GM12878 (cell line): ENCODE measurements around the gene MRM1. TPM values are rescaled to one million over a fixed set of nuclear protein-coding genes. Genes with fewer than 3 reads are reported as not detected.

Source experiments
- BRCA1 ChIP-seq: IDR thresholded peaks from 2 replicates; pipeline ENCODE4 v1.6.1; 2011; ENCODE audit warnings: low read depth, low read length, improper control_type of control experiment
- DPF2 ChIP-seq: fragments of 450-650 bp; IDR thresholded peaks from 2 replicates; pipeline ENCODE4 v1.6.1; 2017; ENCODE audit warnings: mild to moderate bottlenecking
- EP300 ChIP-seq, 2 experiments: fragments of 150-350 bp in 1 of 2; IDR thresholded peaks; 2 replicates each; pipeline ENCODE4 v1.6.1; 2011 to 2012; ENCODE audit warnings: low read depth in 2 of 2, low read length in 2 of 2, borderline replicate concordance in 1 of 2, improper control_type of control experiment in 1 of 2, inconsistent platforms in 1 of 2; ENCODE audit not compliant: control insufficient read depth in 1 of 2
- ESRRA ChIP-seq: IDR thresholded peaks from 2 replicates; pipeline ENCODE4 v1.6.1; 2012; ENCODE audit warnings: mild to moderate bottlenecking, low read length, improper control_type of control experiment
- HDAC6 ChIP-seq: fragments of 200-600 bp; sonication (generic); IDR thresholded peaks from one replicate; pipeline ENCODE4 v1.8.0; 2017; ENCODE audit warnings: antibody characterized with exemption; ENCODE audit not compliant: unreplicated experiment
- JUNB ChIP-seq: IDR thresholded peaks from 2 replicates; pipeline ENCODE4 v1.6.1; 2016; ENCODE audit warnings: antibody characterized with exemption, mild to moderate bottlenecking
- LARP7 ChIP-seq: fragments of 450-650 bp; IDR thresholded peaks from 2 replicates; pipeline ENCODE4 v1.6.1; 2017; ENCODE audit warnings: mild to moderate bottlenecking
- RAD21 ChIP-seq: IDR thresholded peaks from 2 replicates; pipeline ENCODE4 v1.6.1; 2011; ENCODE audit warnings: mild to moderate bottlenecking, low read depth, low read length, moderate library complexity; ENCODE audit not compliant: insufficient read depth
- RELA ChIP-seq: fragments of 450-650 bp; IDR thresholded peaks from 2 replicates; pipeline ENCODE4 v1.8.0; 2014; ENCODE audit warnings: borderline replicate concordance; ENCODE audit not compliant: partially characterized antibody
- SREBF1 ChIP-seq: IDR thresholded peaks from 2 replicates; pipeline ENCODE4 v1.6.1; 2012; ENCODE audit warnings: mild to moderate bottlenecking, low read length
- SREBF2 ChIP-seq: IDR thresholded peaks from 2 replicates; pipeline ENCODE4 v1.6.1; 2012; ENCODE audit warnings: mild to moderate bottlenecking, low read length
- STAT1 ChIP-seq: fragments of 450-650 bp; conservative IDR thresholded peaks from 2 replicates; pipeline ENCODE4 v1.6.1; 2014; ENCODE audit warnings: antibody characterized with exemption, mild to moderate bottlenecking
- TARDBP ChIP-seq: IDR thresholded peaks from 2 replicates; pipeline ENCODE4 v1.6.1; 2016; ENCODE audit warnings: borderline replicate concordance
- YBX1 ChIP-seq: fragments of 450-650 bp; IDR thresholded peaks from 2 replicates; pipeline ENCODE4 v1.6.1; 2016; ENCODE audit warnings: antibody characterized with exemption
- ZNF207 ChIP-seq: fragments of 450-650 bp; IDR thresholded peaks from 2 replicates; pipeline ENCODE4 v1.6.1; 2014; ENCODE audit warnings: antibody characterized with exemption, mild to moderate bottlenecking, borderline replicate concordance
- ZNF217 ChIP-seq: fragments of 450-650 bp; IDR thresholded peaks from 2 replicates; pipeline ENCODE4 v1.6.1; 2017; ENCODE audit warnings: antibody characterized with exemption, mild to moderate bottlenecking
- ZNF274 ChIP-seq: IDR thresholded peaks from one replicate; pipeline ENCODE4 v1.8.0; 2011; ENCODE audit not compliant: insufficient read length, insufficient read depth
- ZNF622 ChIP-seq: fragments of 450-650 bp; IDR thresholded peaks from 2 replicates; pipeline ENCODE4 v1.6.1; 2017; ENCODE audit warnings: mild to moderate bottlenecking, inconsistent platforms
- polyA plus RNA-seq, 11 experiments: library from polyadenylated mRNA; depleted of rRNA in 4 of 11; unstranded in 6 of 11; stranded (reverse) in 5 of 11; fragments of >200 nt; fragmentation: Nextera tagmentation in 4 of 11; fragmentation: Illumina TruSeq in 1 of 11; extraction: Ambion mirVana in 4 of 11; extraction: Trizol in 1 of 11; gene quantifications; 1 replicate in 1 of 11; 2 replicates in 10 of 11; pipeline versions ENCODE4 v1.2.1 to v1.2.3, GENCODE V29; 2011 to 2016; ENCODE audit warnings: inconsistent platforms in 2 of 11, missing spikeins in 2 of 11, low read depth in 1 of 11
- total RNA-seq, 4 experiments: library from RNA; depleted of rRNA in 3 of 4; stranded (reverse); fragments of >200 nt in 3 of 4; fragmentation: Illumina TruSeq in 1 of 4; extraction: Trizol in 1 of 4; gene quantifications; 2 replicates each; pipeline versions ENCODE4 v1.2.1 to v1.2.3, GENCODE V29; 2013 to 2021
- TF ChIP-seq, protein P1 (sequence below): fragments of 150-350 bp; IDR thresholded peaks from 2 replicates; pipeline ENCODE4 v1.6.1; 2016; ENCODE audit warnings: low read depth, low read length
- TF ChIP-seq, protein P2 (sequence below), 3 experiments: IDR thresholded peaks in 2 of 3; conservative IDR thresholded peaks in 1 of 3; 2 replicates each; pipeline ENCODE4 v1.5.1; 2011; ENCODE audit warnings: low read depth in 3 of 3, low read length in 3 of 3, mild to moderate bottlenecking in 3 of 3, control low read depth in 2 of 3, moderate library complexity in 2 of 3, inconsistent platforms in 1 of 3, mixed read lengths in 1 of 3; ENCODE audit not compliant: control insufficient read depth in 2 of 3, insufficient read depth in 1 of 3; ENCODE audit errors: extremely low read depth in 1 of 3
- TF ChIP-seq, protein P3 (sequence below): fragments of 450-650 bp; IDR thresholded peaks from 2 replicates; pipeline ENCODE4 v1.6.1; 2017; ENCODE audit warnings: mild to moderate bottlenecking, low read depth, inconsistent platforms; ENCODE audit not compliant: poor library complexity, severe bottlenecking

The MRM1 gene
- total and polyA plus RNA-seq, 10 of the 15 experiments (the other 5 are each of a cell fraction or from before 2014, with no cell fraction given), result 0.23 to 16.9 (median 13.2) TPM

DNA sequence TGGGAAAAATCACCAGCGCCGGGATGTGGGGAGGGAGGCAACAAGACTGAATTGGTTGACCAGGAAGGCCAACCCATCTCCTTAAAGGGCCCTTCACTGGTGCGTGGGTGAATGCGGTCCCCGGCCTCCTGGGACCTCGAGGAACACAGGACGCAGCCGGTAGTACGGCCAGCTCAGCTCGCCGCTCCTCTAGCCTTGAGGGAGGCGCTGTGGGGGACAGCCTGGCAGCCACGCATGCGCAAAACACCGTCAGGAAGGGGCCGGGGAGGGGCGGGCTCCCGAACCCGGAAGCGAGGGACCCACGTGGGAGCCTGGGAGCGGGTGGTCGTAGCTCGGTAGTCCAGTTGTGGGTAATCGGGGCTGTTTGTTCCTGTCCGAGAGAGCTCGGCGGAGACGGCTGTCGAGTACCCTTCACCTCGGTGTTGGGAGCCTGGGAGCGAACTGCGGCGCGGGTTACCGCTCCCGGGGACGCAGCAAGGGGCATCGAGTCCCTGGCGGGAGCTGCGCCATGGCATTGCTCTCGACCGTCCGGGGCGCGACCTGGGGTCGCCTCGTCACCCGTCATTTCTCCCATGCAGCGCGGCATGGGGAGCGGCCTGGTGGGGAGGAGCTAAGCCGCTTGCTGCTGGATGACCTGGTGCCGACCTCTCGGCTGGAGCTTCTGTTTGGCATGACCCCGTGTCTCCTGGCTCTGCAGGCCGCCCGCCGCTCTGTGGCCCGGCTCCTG lies at the start of gene MRM1 (continued):
- TF ChIP-seq, protein P1, sequence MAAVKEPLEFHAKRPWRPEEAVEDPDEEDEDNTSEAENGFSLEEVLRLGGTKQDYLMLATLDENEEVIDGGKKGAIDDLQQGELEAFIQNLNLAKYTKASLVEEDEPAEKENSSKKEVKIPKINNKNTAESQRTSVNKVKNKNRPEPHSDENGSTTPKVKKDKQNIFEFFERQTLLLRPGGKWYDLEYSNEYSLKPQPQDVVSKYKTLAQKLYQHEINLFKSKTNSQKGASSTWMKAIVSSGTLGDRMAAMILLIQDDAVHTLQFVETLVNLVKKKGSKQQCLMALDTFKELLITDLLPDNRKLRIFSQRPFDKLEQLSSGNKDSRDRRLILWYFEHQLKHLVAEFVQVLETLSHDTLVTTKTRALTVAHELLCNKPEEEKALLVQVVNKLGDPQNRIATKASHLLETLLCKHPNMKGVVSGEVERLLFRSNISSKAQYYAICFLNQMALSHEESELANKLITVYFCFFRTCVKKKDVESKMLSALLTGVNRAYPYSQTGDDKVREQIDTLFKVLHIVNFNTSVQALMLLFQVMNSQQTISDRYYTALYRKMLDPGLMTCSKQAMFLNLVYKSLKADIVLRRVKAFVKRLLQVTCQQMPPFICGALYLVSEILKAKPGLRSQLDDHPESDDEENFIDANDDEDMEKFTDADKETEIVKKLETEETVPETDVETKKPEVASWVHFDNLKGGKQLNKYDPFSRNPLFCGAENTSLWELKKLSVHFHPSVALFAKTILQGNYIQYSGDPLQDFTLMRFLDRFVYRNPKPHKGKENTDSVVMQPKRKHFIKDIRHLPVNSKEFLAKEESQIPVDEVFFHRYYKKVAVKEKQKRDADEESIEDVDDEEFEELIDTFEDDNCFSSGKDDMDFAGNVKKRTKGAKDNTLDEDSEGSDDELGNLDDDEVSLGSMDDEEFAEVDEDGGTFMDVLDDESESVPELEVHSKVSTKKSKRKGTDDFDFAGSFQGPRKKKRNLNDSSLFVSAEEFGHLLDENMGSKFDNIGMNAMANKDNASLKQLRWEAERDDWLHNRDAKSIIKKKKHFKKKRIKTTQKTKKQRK, result no peak
- no peak for TF ChIP-seq ESRRA
- no peak for TF ChIP-seq ZNF274
- TF ChIP-seq ZNF217, result no peak
- TF ChIP-seq RELA, result no peak
- no peak for TF ChIP-seq YBX1
- TF ChIP-seq ZNF622, result no peak
- no peak for TF ChIP-seq JUNB
- no peak; the same call in 1 of the 2 replicates for TF ChIP-seq ZNF207
- TF ChIP-seq, protein P2, sequence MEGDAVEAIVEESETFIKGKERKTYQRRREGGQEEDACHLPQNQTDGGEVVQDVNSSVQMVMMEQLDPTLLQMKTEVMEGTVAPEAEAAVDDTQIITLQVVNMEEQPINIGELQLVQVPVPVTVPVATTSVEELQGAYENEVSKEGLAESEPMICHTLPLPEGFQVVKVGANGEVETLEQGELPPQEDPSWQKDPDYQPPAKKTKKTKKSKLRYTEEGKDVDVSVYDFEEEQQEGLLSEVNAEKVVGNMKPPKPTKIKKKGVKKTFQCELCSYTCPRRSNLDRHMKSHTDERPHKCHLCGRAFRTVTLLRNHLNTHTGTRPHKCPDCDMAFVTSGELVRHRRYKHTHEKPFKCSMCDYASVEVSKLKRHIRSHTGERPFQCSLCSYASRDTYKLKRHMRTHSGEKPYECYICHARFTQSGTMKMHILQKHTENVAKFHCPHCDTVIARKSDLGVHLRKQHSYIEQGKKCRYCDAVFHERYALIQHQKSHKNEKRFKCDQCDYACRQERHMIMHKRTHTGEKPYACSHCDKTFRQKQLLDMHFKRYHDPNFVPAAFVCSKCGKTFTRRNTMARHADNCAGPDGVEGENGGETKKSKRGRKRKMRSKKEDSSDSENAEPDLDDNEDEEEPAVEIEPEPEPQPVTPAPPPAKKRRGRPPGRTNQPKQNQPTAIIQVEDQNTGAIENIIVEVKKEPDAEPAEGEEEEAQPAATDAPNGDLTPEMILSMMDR (IDR thresholded peaks at IDR 0.05 in 2 of 3, conservative IDR thresholded peaks at IDR 0.05 in 1 of 3; ENCODE audit: control insufficient read depth in 2 of 3, extremely low read depth in 1 of 3, insufficient read depth in 1 of 3, low read depth in 3 of 3, low read length in 3 of 3), result peak in 1 of 3 experiments; percentile 28; a peak in 4 of 6 replicates
- TF ChIP-seq, protein P3, sequence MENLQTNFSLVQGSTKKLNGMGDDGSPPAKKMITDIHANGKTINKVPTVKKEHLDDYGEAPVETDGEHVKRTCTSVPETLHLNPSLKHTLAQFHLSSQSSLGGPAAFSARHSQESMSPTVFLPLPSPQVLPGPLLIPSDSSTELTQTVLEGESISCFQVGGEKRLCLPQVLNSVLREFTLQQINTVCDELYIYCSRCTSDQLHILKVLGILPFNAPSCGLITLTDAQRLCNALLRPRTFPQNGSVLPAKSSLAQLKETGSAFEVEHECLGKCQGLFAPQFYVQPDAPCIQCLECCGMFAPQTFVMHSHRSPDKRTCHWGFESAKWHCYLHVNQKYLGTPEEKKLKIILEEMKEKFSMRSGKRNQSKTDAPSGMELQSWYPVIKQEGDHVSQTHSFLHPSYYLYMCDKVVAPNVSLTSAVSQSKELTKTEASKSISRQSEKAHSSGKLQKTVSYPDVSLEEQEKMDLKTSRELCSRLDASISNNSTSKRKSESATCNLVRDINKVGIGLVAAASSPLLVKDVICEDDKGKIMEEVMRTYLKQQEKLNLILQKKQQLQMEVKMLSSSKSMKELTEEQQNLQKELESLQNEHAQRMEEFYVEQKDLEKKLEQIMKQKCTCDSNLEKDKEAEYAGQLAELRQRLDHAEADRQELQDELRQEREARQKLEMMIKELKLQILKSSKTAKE, result no peak
- TF ChIP-seq LARP7, result no peak
- no peak for TF ChIP-seq BRCA1
- peak; percentile 72 for TF ChIP-seq DPF2
- no peak for TF ChIP-seq TARDBP
- peak in 1 of 2 experiments; percentile 25; a peak in 1 of 4 replicates for TF ChIP-seq EP300 (IDR thresholded peaks at IDR 0.05; ENCODE audit: borderline replicate concordance in 1 of 2, control insufficient read depth in 1 of 2, low read depth in 2 of 2, low read length in 2 of 2)
- no peak for TF ChIP-seq RAD21
- no peak for TF ChIP-seq SREBF1
- no peak; the same call in 1 of the 2 replicates for TF ChIP-seq STAT1
- TF ChIP-seq HDAC6, result no peak
- no peak for TF ChIP-seq SREBF2
